K562 (cell line): Measurements from ENCODE around the gene NANS. TPM values are rescaled to one million over a fixed set of nuclear protein-coding genes. Genes with fewer than 3 reads are reported as not detected.

ENCODE experiments used
- ATAC-seq: fragments of 200-7000 bp; cut with Tn5 transposase; 3 replicates; pipeline ENCODE4 v1.9.1; 2020; ENCODE audit warnings: moderate library complexity
- BruUV-seq: library from RNA; stranded (reverse); fragments of 400-500 nt; replicated peaks from 2 replicates; lab custom pipeline; 2021; lab: Mats Ljungman, UMichigan
- CTCF ChIA-PET: fragments of 300-600 bp; formaldehyde crosslinking; extraction: SDS; loops from one replicate; lab custom pipeline; 2021; ENCODE audit warnings: low intra/inter-chr PET ratio; lab: Yijun Ruan, JAX
- POLR2A ChIA-PET: fragments of 300-600, 350-650 bp; sonication (Branson Sonifier 250); formaldehyde crosslinking; extraction: SDS; loops from one replicate; lab custom pipeline; 2021; ENCODE audit warnings: antibody characterized with exemption, inconsistent platforms; lab: Yijun Ruan, JAX
- DNase-seq, 4 experiments: peaks; one replicate each; pipeline versions ENCODE4 v3.0.0 to v3.0.0-alpha.2; 2011 to 2018; ENCODE audit warnings: low spot score in 3 of 4, mixed read lengths in 3 of 4; ENCODE audit errors: extremely low read depth in 1 of 4
- FAIRE-seq: peaks from 2 replicates; lab custom pipeline; 2011; peaks lifted over from hg19 to GRCh38; lab: Jason Lieb, UNC
- H2AFZ ChIP-seq: 2 replicates; pipeline ENCODE4 v1.6.0; 2011; ENCODE audit warnings: low read depth, low read length, control low read depth, inconsistent platforms
- H3K27ac ChIP-seq: fragments of 200-600 bp; 3 replicates; pipeline ENCODE4 v1.8.0; 2011; ENCODE audit warnings: low read depth, mild to moderate bottlenecking, control low read depth, inconsistent platforms, low read length, moderate library complexity, mixed read lengths; ENCODE audit errors: extremely low read depth
- H3K27me3 ChIP-seq, 2 experiments: fragments of 300-600 bp in 1 of 2; 2 replicates in 1 of 2; 3 replicates in 1 of 2; pipeline versions ENCODE4 v1.6.0 to v1.8.0; 2011; ENCODE audit warnings: inconsistent platforms in 2 of 2, low read length in 2 of 2, mild to moderate bottlenecking in 1 of 2, mixed read lengths in 1 of 2, moderate library complexity in 1 of 2; ENCODE audit not compliant: control insufficient read depth in 2 of 2, insufficient read depth in 2 of 2
- H3K36me3 ChIP-seq: fragments of 300-600 bp; 3 replicates; pipeline ENCODE4 v1.8.0; 2011; ENCODE audit warnings: mild to moderate bottlenecking, low read length, inconsistent platforms; ENCODE audit not compliant: control insufficient read depth, insufficient read depth
- H3K4me1 ChIP-seq, 2 experiments: fragments of 200-600 bp in 1 of 2; replicated peaks in 1 of 2; 2 replicates in 1 of 2; 3 replicates in 1 of 2; pipeline versions ENCODE4 v1.5.1 to v1.8.0; 2011; ENCODE audit warnings: inconsistent platforms in 2 of 2, low read length in 2 of 2, mild to moderate bottlenecking in 1 of 2, mixed read lengths in 1 of 2, moderate library complexity in 1 of 2; ENCODE audit not compliant: control insufficient read depth in 2 of 2, insufficient read depth in 2 of 2
- H3K4me2 ChIP-seq: 2 replicates; pipeline ENCODE4 v1.6.1; 2011; ENCODE audit warnings: low read length, control low read depth, inconsistent platforms, mixed read lengths; ENCODE audit not compliant: insufficient read depth
- H3K4me3 ChIP-seq: fragments of 200-600 bp; sonication (generic), shearing (Covaris generic); 2 replicates; pipeline ENCODE4 v1.5.1; 2016; ENCODE audit warnings: control low read depth, inconsistent platforms
- H3K79me2 ChIP-seq: fragments of 200-600 bp; 3 replicates; pipeline ENCODE4 v1.8.0; 2011; ENCODE audit warnings: low read length, inconsistent platforms; ENCODE audit not compliant: control insufficient read depth, insufficient read depth
- H3K9ac ChIP-seq, 2 experiments: 2 replicates each; pipeline versions ENCODE4 v1.6.0 to v1.6.1; 2011; ENCODE audit warnings: low read depth in 2 of 2, low read length in 2 of 2, control low read depth in 1 of 2, inconsistent platforms in 1 of 2, mild to moderate bottlenecking in 1 of 2, mixed read lengths in 1 of 2; ENCODE audit not compliant: insufficient read depth in 1 of 2
- H3K9me1 ChIP-seq: one replicate; pipeline ENCODE4 v1.6.0; 2011; ENCODE audit warnings: inconsistent platforms, mild to moderate bottlenecking, low read length, moderate library complexity; ENCODE audit not compliant: control insufficient read depth, insufficient read depth
- H3K9me3 ChIP-seq: replicated peaks from 2 replicates; pipeline ENCODE4 v1.5.1; 2011; ENCODE audit warnings: low read depth, low read length, inconsistent platforms; ENCODE audit not compliant: control insufficient read depth, insufficient read depth
- H4K20me1 ChIP-seq: replicated peaks from 2 replicates; pipeline ENCODE4 v1.6.1; 2011; ENCODE audit warnings: low read length, inconsistent platforms, mixed read lengths; ENCODE audit not compliant: control insufficient read depth, insufficient read depth
- CEBPB ChIP-seq: fragments of 450-650 bp; IDR thresholded peaks from 2 replicates; pipeline ENCODE4 v1.6.1; 2016; ENCODE audit warnings: missing genetic modification characterization, missing compliant biosample characterization
- POLR2G ChIP-seq: fragments of 200-400 bp; formaldehyde crosslinking; IDR thresholded peaks from 2 replicates; pipeline ENCODE4 v1.6.1; 2017; ENCODE audit warnings: low read depth, mild to moderate bottlenecking, antibody characterized with exemption, low read length, moderate library complexity
- TEAD2 ChIP-seq: fragments of 450-650 bp; IDR thresholded peaks from 2 replicates; pipeline ENCODE4 v1.6.1; 2016; ENCODE audit warnings: missing genetic modification characterization, control low read depth, missing compliant biosample characterization
- WGBS: fragments of 100-300 bp; shearing (Covaris generic); methylation state at CpG from one replicate; pipeline ENCODE4 v1.1.6; 2016; ENCODE audit warnings: low coverage, mixed read lengths; ENCODE audit not compliant: insufficient coverage; ENCODE audit errors: missing lambda C conversion rate; 5-methylcytosine and 5-hydroxymethylcytosine counted together
- in situ Hi-C: fragments of 300-500 bp; cut with MboI; formaldehyde crosslinking; loops from 4 replicates; pipeline ENCODE4 v1.15.0; 2018; ENCODE audit warnings: inconsistent platforms, mixed read lengths
- intact Hi-C: fragments of 100-400 bp; cut with micrococcal nuclease; formaldehyde crosslinking; loops from 2 replicates; pipeline ENCODE4 v1.14.2; 2022
- polyA plus RNA-seq, 8 experiments: library from polyadenylated mRNA; depleted of rRNA in 4 of 8; stranded (reverse) in 5 of 8; unstranded in 3 of 8; fragments of >200 nt; fragmentation: Nextera tagmentation in 2 of 8; fragmentation: Illumina TruSeq in 1 of 8; extraction: Ambion mirVana in 2 of 8; extraction: Trizol in 1 of 8; gene quantifications; 2 replicates each; pipeline versions ENCODE4 v1.2.1 to v1.2.3, GENCODE V29; 2011 to 2014; ENCODE audit warnings: inconsistent platforms in 1 of 8, missing spikeins in 1 of 8
- total RNA-seq, 7 experiments: library from RNA; depleted of rRNA in 6 of 7; stranded (reverse); fragments of >200 nt in 6 of 7; fragmentation: Illumina TruSeq in 2 of 7; extraction: Trizol in 2 of 7; gene quantifications; 2 replicates each; pipeline versions ENCODE4 v1.2.1 to v1.2.3, GENCODE V29; 2011 to 2021; ENCODE audit warnings: low replicate concordance in 1 of 7
- TF ChIP-seq, protein P1 (sequence below): fragments of 450-650 bp; IDR thresholded peaks from 2 replicates; pipeline ENCODE4 v1.6.1; 2016; ENCODE audit warnings: low read depth

The NANS gene
- total and polyA plus RNA-seq, 9 of the 15 experiments (the other 6 are each of a cell fraction or from before 2014, with no cell fraction given): 37.1 to 181 (median 137) TPM

DNA sequence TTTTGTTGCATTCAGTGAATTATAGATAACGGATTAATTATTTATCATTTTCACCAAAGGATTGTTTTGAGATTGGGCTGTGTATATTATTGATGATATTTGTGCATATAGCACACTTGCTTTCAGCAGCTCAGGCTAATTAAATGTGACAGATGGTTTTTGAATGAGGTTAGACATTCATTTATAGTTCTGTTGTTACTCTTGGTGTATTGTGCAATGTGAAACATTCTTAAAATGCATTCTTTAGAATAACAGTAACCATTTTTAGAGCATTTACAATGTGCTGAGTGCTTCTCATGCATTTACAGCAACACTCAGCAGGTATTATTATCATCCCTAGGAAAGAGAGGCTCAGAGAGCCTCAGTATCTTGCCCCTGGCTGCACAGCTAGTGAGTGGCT lies 23.8 kb downstream of the NANS start:
- CTCF ChIA-PET: no interaction called here
- ATAC-seq: no peak
- WGBS: 95% methylated on average over 1 of the region's 1 CpG

DNA sequence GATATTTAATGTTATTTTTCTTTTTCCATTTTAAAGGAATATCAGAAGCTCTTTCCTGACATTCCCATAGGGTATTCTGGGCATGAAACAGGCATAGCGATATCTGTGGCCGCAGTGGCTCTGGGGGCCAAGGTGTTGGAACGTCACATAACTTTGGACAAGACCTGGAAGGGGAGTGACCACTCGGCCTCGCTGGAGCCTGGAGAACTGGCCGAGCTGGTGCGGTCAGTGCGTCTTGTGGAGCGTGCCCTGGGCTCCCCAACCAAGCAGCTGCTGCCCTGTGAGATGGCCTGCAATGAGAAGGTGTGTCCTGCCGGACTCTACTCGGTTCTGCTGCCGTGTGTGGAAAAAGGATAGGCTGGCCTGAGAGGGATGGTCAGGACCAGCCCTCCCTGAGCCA lies 24.2 kb downstream of the NANS start:
- ATAC-seq: no peak
- Histone ChIP-seq H3K4me3 (no peak overlapping the region), H3K36me3 (peaks cover 92% of the 10 kb centered on the region), H3K9ac (no peak overlapping the region), H3K79me2 (peaks cover 4% of the 10 kb centered on the region), H3K9me3 (no peaks in the 10 kb centered on the region), H3K27me3 (no peaks in the 10 kb centered on the region), H3K4me1 (peaks cover 3 to 6% of the 10 kb centered on the region in 2 experiments; a peak in 4 of 5 replicates), H3K27ac (no peak overlapping the region), H4K20me1 (no peaks in the 10 kb centered on the region), H2AFZ (no peak overlapping the region), H3K4me2 (no peak overlapping the region), H3K9me1 (no peaks in the 10 kb centered on the region)
- CTCF ChIA-PET: no interaction called here
- intact Hi-C loops: no loop called here
- WGBS: 93% methylated on average over 12 of the region's 12 CpGs
- in situ Hi-C loops: no loop called here
- peak; percentile 46; the same call in 1 of the 2 replicates for TF ChIP-seq POLR2G
- TF ChIP-seq, protein P1, sequence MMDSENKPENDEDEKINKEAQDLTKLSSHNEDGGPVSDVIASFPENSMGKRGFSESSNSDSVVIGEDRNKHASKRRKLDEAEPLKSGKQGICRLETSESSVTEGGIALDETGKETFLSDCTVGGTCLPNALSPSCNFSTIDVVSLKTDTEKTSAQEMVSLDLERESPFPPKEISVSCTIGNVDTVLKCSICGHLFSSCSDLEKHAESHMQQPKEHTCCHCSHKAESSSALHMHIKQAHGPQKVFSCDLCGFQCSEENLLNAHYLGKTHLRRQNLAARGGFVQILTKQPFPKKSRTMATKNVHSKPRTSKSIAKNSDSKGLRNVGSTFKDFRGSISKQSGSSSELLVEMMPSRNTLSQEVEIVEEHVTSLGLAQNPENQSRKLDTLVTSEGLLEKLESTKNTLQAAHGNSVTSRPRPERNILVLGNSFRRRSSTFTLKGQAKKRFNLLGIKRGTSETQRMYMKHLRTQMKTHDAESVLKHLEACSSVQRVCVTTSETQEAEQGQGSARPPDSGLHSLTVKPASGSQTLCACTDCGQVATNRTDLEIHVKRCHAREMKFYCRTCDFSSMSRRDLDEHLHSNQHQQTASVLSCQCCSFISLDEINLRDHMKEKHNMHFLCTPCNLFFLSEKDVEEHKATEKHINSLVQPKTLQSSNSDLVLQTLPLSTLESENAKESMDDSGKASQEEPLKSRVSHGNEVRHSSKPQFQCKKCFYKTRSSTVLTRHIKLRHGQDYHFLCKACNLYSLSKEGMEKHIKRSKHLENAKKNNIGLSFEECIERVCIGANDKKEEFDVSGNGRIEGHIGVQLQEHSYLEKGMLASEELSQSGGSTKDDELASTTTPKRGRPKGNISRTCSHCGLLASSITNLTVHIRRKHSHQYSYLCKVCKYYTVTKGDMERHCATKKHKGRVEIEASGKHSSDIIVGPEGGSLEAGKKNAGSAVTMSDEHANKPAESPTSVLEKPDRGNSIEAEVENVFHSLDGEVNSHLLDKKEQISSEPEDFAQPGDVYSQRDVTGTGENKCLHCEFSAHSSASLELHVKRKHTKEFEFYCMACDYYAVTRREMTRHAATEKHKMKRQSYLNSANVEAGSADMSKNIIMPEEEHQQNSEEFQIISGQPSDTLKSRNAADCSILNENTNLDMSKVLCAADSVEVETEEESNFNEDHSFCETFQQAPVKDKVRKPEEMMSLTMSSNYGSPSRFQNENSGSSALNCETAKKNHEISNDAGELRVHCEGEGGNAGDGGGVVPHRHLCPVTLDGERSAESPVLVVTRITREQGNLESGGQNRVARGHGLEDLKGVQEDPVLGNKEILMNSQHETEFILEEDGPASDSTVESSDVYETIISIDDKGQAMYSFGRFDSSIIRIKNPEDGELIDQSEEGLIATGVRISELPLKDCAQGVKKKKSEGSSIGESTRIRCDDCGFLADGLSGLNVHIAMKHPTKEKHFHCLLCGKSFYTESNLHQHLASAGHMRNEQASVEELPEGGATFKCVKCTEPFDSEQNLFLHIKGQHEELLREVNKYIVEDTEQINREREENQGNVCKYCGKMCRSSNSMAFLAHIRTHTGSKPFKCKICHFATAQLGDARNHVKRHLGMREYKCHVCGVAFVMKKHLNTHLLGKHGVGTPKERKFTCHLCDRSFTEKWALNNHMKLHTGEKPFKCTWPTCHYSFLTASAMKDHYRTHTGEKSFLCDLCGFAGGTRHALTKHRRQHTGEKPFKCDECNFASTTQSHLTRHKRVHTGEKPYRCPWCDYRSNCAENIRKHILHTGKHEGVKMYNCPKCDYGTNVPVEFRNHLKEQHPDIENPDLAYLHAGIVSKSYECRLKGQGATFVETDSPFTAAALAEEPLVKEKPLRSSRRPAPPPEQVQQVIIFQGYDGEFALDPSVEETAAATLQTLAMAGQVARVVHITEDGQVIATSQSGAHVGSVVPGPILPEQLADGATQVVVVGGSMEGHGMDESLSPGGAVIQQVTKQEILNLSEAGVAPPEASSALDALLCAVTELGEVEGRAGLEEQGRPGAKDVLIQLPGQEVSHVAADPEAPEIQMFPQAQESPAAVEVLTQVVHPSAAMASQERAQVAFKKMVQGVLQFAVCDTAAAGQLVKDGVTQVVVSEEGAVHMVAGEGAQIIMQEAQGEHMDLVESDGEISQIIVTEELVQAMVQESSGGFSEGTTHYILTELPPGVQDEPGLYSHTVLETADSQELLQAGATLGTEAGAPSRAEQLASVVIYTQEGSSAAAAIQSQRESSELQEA: no peak
- no peak for DNase-seq
- no peak for FAIRE-seq
- no TSS peak for BruUV-seq
- POLR2A ChIA-PET: interaction anchor here (0.6 to 1.3 kb wide), 4 partner anchors 9 to 158 kb away, joined by 3 to 6 read pairs (median 4); no protein-coding TSS in a partner anchor

More for the DNA sequence above, 23.8 kb downstream of the NANS start:
- Histone ChIP-seq H4K20me1 (no peaks in the 10 kb centered on the region), H3K27me3 (no peaks in the 10 kb centered on the region), H3K4me2 (no peak overlapping the region)
- TF ChIP-seq POLR2G: 0 out of 2 replicates have a peak, but pooled peaks have one; percentile 5
- TF ChIP-seq TEAD2 (tag): no peak
- peak; percentile 52; the same call in 1 of the 2 replicates for TF ChIP-seq CEBPB
- TF ChIP-seq, all 486 proteins: peak for 2
- Histone ChIP-seq H3K36me3 (peaks cover 92% of the 10 kb centered on the region), H3K4me1 (peaks cover 3 to 6% of the 10 kb centered on the region in 2 experiments; a peak in 4 of 5 replicates), H2AFZ (no peak overlapping the region), H3K27ac (no peak overlapping the region), H3K9ac (no peak overlapping the region), H3K4me3 (no peak overlapping the region), H3K9me3 (no peaks in the 10 kb centered on the region), H3K9me1 (no peaks in the 10 kb centered on the region), H3K79me2 (peaks cover 9% of the 10 kb centered on the region)
- intact Hi-C loops: no loop called here
- DNase-seq (no peak), FAIRE-seq (no peak)
- POLR2A ChIA-PET: interaction anchor here (0.6 to 1.3 kb wide), 5 partner anchors 8 to 158 kb away, joined by 3 to 6 read pairs (median 4); no protein-coding TSS in a partner anchor
- BruUV-seq: no TSS peak
- in situ Hi-C loops: no loop called here
